Bone marrow (tissue), 2 donors: Measurements from ENCODE around the gene METRNL.
"Not testable (repeated sequence)": the region's sequence is repeated elsewhere in the genome, so short reads cannot be mapped to it uniquely, and the experiment has no call there.

Experiments used
- DNase-seq, 2 donors: peaks; one replicate each; lab custom pipeline; 2025; lab: John Stamatoyannopoulos, UW

The METRNL gene

DNA sequence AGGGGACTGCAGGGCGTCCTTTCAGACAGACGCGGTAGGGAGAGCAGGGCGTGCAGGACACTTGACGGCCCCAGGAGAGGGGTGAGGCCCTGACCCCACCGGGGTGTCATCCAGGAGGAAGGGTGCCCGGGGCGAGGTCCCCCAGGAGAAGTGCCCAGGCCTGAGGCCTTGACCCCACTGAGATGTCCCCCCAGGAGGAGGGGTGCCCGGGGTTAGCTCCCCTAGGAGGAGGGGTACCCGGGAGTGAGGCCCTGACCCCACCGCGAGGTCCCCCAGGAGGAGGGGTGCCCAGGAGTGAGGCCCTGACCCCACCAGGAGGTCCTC, 27.2 kb upstream of the METRNL start:
- DNase-seq: no peak

- DNase-seq: no peak
Observed at GRCh38 chr17:83053021-83053681, 26.3 kb upstream of the METRNL start.

DNA sequence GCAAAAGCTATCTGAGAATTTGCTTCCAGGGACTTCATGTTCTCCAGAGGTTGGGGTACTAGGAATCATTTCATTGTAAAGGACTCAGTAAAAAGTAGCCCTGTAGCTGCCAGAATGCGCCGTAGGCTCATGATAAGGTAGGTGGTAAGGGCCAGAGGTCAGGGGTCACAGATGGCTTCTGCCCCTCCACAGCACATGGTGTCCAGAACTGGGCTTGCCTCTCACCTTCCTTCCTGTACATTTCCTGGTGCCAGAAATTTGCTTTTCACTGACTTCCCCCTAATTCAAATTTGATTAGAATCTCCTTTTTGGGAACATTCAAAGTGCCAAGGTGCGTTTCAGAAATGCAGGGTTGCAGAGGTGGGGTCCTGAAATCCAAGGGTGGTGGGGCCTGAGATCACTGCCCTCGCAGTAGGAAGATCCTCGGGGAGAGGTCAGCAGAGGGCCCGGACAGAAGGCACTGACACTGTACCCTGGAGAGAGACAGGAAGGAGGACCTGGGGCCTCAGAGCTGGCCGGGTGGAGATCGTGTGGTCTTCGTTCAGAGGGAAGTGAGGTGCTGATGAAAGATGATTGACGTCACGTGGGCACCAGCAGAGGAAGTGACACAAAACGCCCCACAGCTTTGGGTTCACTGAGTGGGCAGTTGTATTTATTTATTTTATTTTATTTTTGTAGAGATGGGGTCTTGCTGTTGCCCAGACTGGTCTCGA, 25.5 kb upstream of the METRNL start:
- DNase-seq: peak; percentile 35 to 59

DNA sequence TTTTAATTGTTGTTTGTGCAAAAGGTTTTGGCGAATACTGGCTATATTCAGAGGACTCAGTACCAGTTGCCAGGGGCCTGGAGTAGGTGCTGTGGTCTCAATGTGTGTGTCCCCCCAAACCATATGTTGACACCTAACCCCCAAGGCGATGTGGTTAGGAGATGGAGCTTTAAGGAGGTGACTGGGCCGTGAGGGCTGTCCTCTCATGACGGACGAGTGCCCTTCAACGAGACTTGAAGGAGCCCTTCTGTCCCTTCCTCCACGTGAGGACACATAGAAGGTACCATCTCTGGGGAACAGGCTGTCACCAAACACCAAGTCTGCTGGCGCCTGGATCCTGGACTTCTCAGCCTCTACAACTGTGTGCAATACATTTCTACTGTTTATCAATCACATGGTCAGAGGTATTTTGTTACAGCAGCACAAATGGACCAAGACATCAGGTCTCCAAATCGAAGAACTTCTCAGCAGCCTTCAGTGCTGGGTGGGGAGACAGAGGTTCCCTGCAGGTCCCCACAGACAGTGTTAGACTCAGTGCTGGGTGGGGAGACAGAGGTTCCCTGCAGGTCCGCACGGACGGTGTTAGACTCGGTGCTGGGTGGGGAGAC, 24.8 kb upstream of the METRNL start:
- no peak for DNase-seq

GRCh38 chr17:83055176-83055575, 24.2 kb upstream of the METRNL start:
- DNase-seq: not testable (repeated sequence)

GRCh38 chr17:83055911-83056582, 23.4 kb upstream of the METRNL start:
- no peak for DNase-seq

DNA sequence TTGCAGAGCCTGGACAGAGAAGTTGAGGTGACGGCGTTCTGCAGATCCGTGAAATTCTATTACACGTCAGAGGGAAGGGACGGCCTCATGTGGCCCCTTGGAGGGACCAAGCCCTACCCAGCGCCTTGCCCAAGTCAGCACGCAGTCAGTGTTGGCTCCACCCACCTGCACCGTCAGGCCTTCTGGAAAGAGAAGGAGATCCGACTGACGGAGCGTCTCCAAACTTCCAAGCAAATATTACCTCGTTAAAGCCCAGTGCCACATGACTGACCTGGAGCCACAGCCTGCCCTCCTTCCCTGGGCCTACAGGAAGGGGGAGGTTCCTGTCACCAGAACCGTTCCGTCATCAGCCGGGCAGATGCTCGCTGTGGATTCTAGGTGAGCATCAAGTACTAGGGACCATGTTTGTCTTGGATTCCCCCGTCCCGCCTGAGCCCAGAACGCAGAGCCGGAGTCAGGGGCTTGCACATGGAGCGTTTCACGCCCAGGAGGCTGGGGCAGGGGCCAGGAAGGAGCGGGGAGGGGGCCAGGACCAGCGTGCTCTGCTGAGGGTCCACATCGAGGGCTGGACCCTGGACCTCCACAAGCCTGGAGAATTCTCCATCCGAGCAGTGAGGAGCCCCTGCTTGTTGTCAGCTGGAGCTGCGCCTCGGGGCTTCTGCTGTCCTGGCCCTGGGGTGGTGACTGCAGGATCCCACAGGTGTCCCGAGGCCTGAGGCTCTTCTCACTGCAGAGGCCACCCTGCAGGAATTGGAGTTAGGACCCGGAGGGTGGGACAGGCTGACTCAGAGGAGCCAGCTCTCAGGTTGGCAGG, 22.6 kb upstream of the METRNL start:
- no peak for DNase-seq

- DNase-seq: no peak
Observed at GRCh38 chr17:83057397-83057761, 22.0 kb upstream of the METRNL start.

DNA sequence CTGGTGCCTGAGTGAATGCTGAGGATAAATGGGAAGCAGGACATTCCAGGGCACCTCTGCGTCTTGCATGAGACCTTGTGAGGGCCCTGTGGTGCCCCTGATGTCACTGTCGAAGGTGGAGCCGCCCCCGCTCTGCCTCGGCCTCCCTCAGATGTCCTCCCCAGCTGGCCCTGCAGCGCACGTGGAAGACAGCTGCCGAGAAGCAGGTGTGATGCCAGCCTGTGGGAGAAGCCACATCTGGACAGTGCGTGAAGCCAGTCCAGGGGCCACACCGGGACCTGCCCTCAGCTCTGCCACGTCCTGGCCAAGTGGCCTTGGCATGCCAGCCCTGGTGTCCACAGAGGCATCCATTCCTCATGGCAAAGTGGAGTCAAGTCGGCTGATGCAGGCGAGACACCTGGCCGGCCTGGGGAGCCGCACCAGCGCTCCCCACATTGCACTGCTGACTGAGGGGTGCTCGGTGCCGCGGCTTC, 21.6 kb upstream of the METRNL start:
- no peak for DNase-seq

DNA sequence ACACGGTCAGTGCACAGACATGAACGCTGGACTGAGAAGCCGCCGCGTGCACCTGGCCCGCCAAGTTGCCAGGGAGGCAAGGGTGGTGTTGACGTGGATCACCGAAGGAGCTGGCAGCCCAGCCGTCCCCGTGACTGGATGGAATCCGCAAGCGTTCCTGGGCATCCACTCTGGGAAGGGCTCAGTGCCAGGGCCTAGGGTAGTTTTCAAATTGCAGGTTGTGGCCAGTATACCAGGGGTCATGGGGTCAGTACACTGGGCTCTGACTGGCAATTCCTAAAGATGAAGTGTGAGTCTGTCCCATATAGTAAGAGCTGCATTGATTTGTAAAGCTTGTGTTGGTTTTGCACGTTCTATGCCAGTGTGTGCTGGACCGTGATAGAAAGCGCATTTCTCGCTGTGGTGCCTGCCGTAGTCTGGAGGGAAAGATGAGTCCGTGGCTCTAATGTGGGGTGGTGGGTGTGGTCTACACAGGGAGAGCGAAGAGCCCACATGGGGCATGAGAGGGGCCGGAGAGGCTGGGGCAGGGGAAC, 21.1 kb upstream of the METRNL start:
- no peak for DNase-seq

- DNase-seq: no peak
Observed at GRCh38 chr17:83061586-83061985, 17.8 kb upstream of the METRNL start.

DNA sequence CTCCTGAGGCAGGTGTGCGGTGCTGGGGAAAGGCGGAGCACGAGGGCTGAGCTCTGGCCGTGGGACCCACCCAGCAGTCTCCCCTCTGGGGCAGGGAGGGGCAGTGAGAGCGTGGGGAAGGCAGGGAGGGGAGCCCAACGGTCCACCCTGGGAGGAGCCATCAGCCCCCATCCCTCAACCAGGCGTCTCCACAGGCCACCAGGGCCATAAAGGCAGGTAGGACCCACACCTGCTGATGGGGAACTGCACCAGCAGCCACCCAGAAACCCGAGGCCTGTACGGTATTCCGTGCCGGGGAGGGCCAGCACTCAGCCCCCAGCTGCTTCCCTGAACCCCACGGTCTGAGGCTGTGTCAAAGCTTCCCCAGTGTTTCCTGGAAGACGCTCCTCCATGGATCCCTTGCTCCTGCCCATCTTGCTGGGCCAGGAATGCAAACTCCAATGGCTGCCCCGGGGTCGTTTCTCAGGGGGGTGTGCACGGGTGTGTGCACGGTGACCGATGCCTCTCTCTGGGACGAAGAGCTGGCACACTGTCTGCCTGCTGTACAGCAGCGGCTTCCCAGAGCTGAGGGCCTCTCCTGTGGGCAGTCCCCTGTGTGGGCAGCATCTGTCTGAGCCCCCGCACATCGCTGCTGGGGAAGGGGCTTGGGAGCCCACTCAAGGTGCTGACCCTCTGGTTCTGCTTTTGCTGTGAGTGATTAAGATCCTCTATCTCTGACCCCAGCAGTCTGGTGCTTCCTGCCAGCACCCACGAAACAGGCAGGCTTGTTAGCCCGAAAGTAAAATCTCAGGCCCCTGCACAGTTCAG, 17.2 kb upstream of the METRNL start:
- peak in 1 of 2 donors; percentile 43 for DNase-seq

GRCh38 chr17:83062818-83063671, 16.4 kb upstream of the METRNL start:
- DNase-seq: no peak

DNA sequence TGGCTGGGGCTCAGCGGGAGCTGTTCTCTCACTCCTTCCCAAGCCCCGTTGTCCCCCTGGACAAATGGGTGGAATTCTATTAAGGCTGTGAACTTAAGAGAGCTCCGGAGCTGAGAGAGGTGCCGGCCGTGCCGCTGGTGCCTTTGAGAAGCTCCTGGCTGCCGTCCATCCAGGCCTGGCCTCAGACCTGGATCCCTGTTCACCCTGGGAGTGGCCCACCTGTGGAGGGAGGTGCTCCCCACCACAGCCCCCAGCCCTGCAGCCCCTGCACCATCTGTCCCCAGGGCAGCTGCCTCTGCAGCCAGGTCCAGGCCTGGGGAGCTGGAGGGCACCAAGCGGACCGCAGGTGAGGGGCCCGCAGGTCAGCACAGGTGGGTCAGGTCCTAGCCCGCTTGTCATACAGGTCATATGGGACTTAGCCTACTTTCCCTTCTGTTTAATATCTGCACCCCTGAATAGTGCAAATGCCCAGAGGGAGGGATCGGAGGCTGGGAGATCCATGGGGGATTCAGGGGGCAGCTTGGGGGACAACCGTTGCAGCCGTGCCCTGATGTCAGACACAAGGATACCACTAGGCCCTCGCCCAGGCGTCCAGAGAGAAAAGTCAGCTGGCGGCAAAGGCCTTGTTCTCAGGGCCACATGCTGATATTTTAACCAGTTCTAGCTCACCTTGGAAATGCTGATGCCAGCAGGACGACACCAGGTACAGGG, 15.2 kb upstream of the METRNL start:
- no peak for DNase-seq

DNA sequence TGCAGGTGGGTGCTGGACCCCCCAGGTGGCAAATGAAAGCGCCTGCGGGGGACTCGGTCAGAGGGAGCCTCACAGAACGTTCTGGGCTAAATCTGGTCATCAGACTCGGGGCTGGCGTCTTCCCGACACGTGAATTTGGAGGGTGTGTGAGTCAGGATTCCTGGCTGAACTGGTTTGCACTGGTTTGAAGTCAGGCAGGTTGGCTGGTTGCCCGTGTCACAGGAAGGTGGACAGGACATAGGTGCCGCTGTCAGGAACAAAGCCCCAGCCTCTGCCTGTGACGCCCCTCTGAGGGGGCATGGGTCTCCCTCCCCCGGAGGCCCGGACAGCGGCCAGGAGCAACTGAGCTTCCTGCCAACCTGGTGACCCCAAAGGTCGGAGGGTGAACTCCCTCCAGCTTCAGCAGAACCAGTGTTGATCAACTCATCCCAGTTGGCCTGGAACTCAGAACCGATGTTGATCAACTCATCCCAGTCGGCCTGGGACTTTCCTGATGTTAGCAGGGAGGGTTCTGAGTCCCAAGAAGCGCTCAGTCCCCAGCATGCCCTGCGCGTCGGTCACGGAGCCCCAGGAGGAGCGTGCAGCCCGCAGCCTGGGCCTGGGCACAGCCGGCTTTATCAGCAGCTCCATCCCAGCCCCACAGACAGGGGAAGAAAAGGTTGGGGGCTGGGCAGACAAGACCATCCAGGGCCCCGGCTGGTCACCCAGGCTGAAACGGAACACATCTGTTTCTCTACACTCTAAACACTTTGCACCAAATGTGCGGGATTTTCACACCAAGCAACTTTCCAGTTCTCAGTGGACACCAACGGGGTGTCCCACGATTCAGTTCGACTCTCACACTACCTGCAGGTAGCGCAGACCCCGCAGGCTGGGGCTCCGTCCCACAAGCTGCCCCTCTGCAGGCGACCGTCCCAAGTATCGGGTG, 14.4 kb upstream of the METRNL start:
- DNase-seq: no peak

GRCh38 chr17:83065660-83066542, 13.5 kb upstream of the METRNL start:
- DNase-seq: no peak

GRCh38 chr17:83066543-83066890, 12.9 kb upstream of the METRNL start:
- not testable (repeated sequence) for DNase-seq
